NCI-H1417 treated with DMSO at 0.1 percent for 48 hours (cell line): ENCODE data around the gene CYP4F11.
"Not testable (repeated sequence)": the region's sequence is repeated elsewhere in the genome, so short reads cannot be mapped to it uniquely, and the experiment has no call there.

Source experiments
- DNase-seq: peaks from one replicate; lab custom pipeline; 2025; lab: John Stamatoyannopoulos, UW

CYP4F11 gene

DNA sequence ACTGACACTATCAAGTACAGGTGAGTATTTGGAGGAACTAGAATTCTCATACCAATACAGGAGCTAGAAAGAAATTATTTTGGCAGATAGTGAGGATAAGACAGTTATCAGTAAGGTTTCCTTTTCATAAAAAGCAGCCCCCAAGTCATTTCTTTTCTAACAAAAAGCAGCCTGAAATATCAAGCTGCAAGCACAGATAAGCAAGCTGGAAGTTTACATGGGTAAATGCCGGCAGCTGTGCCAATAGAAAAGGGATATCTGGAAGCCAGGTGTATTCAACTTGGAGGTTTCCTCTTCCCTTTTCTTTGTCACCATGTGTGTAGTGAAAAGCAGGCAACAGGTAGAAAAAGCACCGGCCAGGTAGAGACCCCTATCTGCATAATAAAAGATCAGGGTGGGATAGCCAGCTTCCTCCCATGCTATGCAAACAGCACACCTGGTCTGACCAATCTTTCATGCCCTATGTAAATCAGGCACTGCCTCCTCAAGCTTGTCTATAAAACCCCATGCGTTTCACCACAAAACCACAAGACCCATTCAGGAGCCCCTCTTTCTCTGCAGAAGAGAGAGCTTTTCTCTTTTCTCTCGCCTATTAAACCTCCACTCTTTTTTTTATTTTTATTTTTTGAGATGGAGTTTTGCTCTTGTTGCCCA lies 59.4 kb downstream of the CYP4F11 start:
- DNase-seq, result no peak

DNA sequence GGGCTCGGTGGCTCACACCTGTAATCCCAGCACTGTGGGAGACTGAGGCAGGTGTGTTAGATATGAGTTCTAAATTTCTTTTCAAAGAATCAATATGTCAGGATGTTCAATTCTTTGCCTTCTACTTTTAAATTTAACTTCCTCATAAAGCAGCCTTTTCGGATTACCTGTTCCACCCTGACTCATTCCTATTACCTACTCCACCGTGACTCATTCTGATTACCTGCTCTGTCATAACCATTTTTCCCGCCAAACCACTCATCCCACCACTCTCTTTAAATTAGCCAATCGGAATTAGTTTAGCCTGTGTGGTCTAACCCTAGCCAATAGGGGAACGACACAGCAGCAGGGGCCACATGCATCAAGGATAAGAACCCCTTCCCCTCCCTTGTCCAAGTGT lies 60.6 kb downstream of the CYP4F11 start:
- not testable (repeated sequence) for DNase-seq

DNA sequence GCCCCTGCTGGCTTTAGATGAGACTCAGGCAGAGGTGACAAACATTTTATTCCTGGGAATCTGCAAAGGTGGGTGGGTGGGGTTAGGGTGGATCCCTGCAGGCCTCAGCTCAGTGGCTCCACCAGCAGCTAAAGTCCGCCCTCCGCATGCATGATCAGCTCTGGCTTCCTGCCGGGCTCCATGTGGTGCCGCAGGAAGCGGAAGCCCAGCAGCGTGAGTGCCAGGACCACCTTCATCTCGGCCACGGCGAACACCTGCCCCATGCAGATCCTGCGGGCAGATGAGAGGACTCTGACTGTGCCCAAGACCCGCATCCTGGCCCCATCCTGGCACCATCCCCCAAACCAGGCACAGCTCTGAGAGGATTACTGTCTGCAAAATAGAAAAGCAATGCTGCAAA lies 62.8 kb downstream of the CYP4F11 start:
- no peak for DNase-seq

DNA sequence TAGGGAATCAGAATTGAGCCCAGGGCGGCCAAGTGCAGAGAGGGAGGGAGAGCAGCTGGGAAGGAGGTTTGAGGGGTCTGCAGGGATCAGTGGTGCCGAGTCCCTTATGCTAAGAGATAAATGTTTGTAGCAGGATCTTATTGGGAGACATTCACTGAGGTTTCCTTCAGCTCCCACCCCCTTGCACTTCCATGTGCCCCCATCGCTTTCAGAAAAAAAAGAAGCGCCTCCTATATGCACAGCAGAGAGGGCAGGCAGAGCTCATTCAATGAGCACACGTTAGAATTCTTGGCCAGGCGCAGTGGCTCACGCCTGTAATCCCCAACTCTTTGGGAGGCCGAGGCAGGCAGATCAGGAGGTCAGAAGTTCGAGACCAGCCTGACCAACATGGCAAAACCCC lies 64.5 kb downstream of the CYP4F11 start:
- DNase-seq, result no peak

DNA sequence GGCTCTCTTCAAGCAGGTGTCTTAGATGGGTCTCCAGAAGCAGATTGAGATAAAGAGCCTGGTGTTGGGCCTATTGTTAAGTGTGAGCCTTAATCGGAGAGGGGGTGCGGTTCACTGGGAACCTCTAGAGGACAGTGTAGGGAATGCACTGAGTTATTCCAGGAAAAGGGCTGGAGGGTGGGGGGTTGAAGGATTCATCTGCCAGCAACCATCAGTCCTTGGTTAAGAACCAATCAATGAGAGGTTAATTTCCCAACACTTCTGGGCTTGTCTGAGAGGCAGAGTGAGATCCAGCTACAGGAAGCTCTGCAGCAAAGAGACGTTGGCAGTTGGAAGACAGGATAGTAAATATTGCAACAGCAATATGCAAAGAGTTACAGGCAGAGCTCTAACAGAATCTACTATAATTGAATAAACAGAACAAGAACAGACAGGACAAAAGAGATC lies 65.2 kb downstream of the CYP4F11 start:
- DNase-seq, result no peak

DNA sequence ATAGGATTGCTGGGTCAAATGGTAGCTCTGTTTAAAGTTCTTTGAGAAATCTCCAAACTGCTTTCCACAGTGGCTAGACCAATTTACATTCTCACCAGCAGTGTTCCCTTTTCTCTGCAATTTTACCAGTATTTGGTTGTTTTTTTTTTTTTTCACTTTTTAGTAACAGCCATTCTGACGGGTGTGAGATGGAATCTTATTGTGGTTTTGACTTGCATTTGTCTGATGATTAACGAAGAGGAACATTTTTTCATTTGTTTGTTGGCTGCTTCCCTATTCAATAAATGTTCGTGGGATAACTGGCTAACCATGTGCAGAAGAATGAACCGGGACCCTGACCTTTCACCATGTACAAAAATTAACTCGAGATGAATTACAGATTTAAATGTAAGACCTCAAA lies 67.7 kb downstream of the CYP4F11 start:
- DNase-seq, result no peak

DNA sequence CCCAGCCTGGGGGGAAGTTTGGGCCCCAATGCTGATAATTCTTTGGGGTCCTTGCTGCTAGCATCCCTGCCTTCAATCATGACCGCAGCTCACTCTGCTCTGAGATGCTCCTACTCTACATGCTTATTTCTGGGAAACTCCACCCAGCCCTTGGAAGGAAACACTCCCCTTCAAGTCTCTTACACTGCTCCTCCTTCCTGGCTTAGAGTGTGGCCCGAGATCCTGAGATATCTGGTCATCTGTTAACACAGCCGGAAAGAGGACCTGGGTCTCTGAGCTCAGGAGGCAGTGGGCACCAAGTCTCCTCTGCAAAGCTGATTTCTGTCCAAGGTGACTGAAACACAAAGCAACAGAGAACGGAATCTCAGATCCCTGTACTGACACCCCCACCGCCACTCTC lies 69.5 kb downstream of the CYP4F11 start:
- DNase-seq, result no peak

DNA sequence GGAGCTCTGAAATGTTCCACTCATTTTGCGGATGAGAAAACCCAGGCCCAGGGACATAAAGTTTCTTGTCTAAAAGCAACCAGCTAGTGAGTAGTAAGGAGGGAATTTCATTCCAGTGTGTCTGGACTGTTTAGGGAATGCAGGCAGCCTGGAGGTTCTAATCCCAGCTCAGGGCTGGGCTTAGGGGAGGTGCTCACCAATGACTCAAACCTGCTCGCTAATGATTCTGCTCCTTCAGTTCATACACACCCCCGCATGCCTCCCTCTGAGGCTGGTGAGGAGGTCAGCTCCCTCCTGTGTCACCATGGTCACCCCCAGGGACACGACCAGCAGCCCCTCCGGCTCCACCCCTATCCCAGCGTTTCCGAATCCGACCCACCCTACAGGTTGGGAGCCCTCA lies 71.1 kb downstream of the CYP4F11 start:
- DNase-seq, result no peak

DNA sequence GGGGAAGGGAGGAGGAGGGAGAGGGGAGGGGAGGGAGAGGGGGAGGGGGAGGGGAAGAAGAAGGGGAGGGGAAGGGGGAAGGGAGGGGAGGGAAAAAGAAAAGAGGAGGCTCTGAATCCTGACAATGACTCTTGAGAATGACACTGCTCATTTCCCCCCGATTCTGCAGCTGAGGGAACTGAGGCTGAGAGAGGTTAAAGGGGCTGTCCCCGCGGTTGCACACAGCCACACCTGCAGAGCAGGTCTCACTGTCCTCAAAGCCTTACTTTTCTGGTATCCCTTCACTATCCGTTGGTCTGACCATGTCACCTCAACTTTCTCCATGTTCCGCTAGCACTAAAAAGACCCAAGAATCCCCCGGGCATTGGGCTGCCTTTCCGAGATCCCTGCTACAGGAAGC lies 71.9 kb downstream of the CYP4F11 start:
- DNase-seq, result no peak
